Stomach (tissue), 4 donors: ENCODE data around the gene SYNDIG1.

Experiments
- CTCF ChIP-seq, 7 experiments: fragments of 450-650 bp in 4 of 7; fragments of 200-600 bp in 3 of 7; sonication (generic) in 3 of 7; IDR thresholded peaks; one replicate each; pipeline ENCODE4 v1.5.1; 2016 to 2019; ENCODE audit warnings: antibody characterized with exemption in 7 of 7, control low read depth in 2 of 7, mild to moderate bottlenecking in 1 of 7
- EP300 ChIP-seq: sonication (generic); formaldehyde crosslinking; IDR thresholded peaks from one replicate; pipeline ENCODE4 v1.6.1; 2017; ENCODE audit warnings: antibody characterized with exemption
- POLR2A ChIP-seq, 4 donors: fragments of 450-650 bp; IDR thresholded peaks; one replicate each; pipeline ENCODE4 v1.6.1; 2016; ENCODE audit warnings: antibody characterized with exemption in 4 of 4, control low read depth in 2 of 4, mild to moderate bottlenecking in 1 of 4, moderate library complexity in 1 of 4
- POLR2AphosphoS5 ChIP-seq, 3 donors: sonication (generic); formaldehyde crosslinking; IDR thresholded peaks; one replicate each; pipeline ENCODE4 v1.6.1; 2016; ENCODE audit warnings: antibody characterized with exemption in 3 of 3

- no peak for TF ChIP-seq CTCF (IDR thresholded peaks at IDR 0.05)
- no peak for TF ChIP-seq POLR2A (IDR thresholded peaks at IDR 0.05)
- TF ChIP-seq POLR2AphosphoS5 (IDR thresholded peaks at IDR 0.05): no peak
- no peak for TF ChIP-seq EP300
These were observed 871 bp upstream of the SYNDIG1 start for GRCh38 chr20:24468401-24469115.
